Kidney (tissue), 14 donors: ENCODE data around the gene COA5. TPM values are rescaled to one million over a fixed set of nuclear protein-coding genes. Genes with fewer than 3 reads are reported as not detected.

Experiments used
- DNase-seq, 5 donors: peaks; one replicate each; pipeline ENCODE4 v3.0.0-alpha.2; 2013 to 2020
- FAIRE-seq: peaks from 2 replicates; lab custom pipeline; 2012; peaks lifted over from hg19 to GRCh38; lab: Jason Lieb, UNC
- H3K27ac ChIP-seq, 2 donors: one replicate each; pipeline ENCODE4 v1.7.0; 2013; ENCODE audit warnings: low read depth in 2 of 2, low read length in 2 of 2, inconsistent platforms in 1 of 2
- H3K27me3 ChIP-seq: one replicate; pipeline ENCODE4 v1.7.1; 2013; ENCODE audit warnings: low read length, inconsistent platforms; ENCODE audit not compliant: control insufficient read depth, insufficient read depth
- H3K36me3 ChIP-seq, 3 donors: one replicate each; pipeline versions ENCODE4 v1.7.0 to v1.7.1; 2013; ENCODE audit warnings: low read length in 3 of 3, control low read depth in 1 of 3, inconsistent platforms in 1 of 3; ENCODE audit not compliant: insufficient read depth in 3 of 3, control insufficient read depth in 2 of 3
- H3K4me1 ChIP-seq, 3 donors: one replicate each; pipeline versions ENCODE4 v1.7.0 to v1.7.1; 2013; ENCODE audit warnings: low read length in 3 of 3, inconsistent platforms in 1 of 3, low read depth in 1 of 3; ENCODE audit not compliant: control insufficient read depth in 2 of 3, insufficient read depth in 2 of 3
- H3K4me3 ChIP-seq, 3 donors: one replicate each; pipeline versions ENCODE4 v1.7.0 to v1.8.1; 2013; ENCODE audit warnings: low read length in 3 of 3, control low read depth in 1 of 3, inconsistent platforms in 1 of 3
- H3K9ac ChIP-seq, 3 donors: one replicate each; pipeline versions ENCODE4 v1.7.0 to v1.7.1; 2013; ENCODE audit warnings: low read length in 3 of 3, control low read depth in 1 of 3, inconsistent platforms in 1 of 3
- H3K9me3 ChIP-seq, 3 donors: one replicate each; pipeline versions ENCODE4 v1.7.0 to v1.7.1; 2013; ENCODE audit warnings: low read length in 3 of 3, control low read depth in 1 of 3, inconsistent platforms in 1 of 3; ENCODE audit not compliant: control insufficient read depth in 2 of 3, insufficient read depth in 1 of 3
- intact Hi-C: fragments of 100-400 bp; cut with DNase I; formaldehyde crosslinking; loops from one replicate; pipeline ENCODE4 v1.11.1; 2022
- polyA plus RNA-seq: library from polyadenylated mRNA; stranded (reverse); fragments of 350-450 nt; fragmentation: Illumina TruSeq; extraction: RNeasy Lipid Tissue Mini Kit (QIAGEN cat#74804); gene quantifications from one replicate; pipeline ENCODE4 v1.2.3, GENCODE V29; 2014; ENCODE audit warnings: low read depth, low replicate concordance; ENCODE audit not compliant: insufficient read depth
- total RNA-seq: library from RNA; stranded (reverse); fragmentation: NEBNext Ultra II Directional; extraction: Animal tissue kit (Norgen Biotek cat#: 25700); gene quantifications from one replicate; pipeline ENCODE4 v1.2.1, GENCODE V29; 2021
- TF ChIP-seq, protein P1 (sequence below): IDR thresholded peaks from 3 replicates; pipeline ENCODE4 v1.5.1; 2012; ENCODE audit warnings: mild to moderate bottlenecking, moderate library complexity, borderline replicate concordance; ENCODE audit not compliant: insufficient read depth; ENCODE audit errors: extremely low read depth
- donor health status: control.
- donor health status: control.
- donor health status: control.
- donor health status: control.
- donor health status: control.
- donor health status: DM: yes; HTN: yes; CAD: no.
- donor health status: Normal renal cell carcinoma (clear cell type).

COA5 gene
- total and polyA plus RNA-seq, 2 donors from 2014 or later = 38.0 to 85.8 TPM

- H3K27me3 ChIP-seq = no peaks in the 10 kb centered on the region
- H3K9me3 ChIP-seq = no peaks in the 10 kb centered on the region
- DNase-seq (no peak), FAIRE-seq (no peak)
- H3K4me3 ChIP-seq = no peak overlapping the region
- TF ChIP-seq, protein P1, sequence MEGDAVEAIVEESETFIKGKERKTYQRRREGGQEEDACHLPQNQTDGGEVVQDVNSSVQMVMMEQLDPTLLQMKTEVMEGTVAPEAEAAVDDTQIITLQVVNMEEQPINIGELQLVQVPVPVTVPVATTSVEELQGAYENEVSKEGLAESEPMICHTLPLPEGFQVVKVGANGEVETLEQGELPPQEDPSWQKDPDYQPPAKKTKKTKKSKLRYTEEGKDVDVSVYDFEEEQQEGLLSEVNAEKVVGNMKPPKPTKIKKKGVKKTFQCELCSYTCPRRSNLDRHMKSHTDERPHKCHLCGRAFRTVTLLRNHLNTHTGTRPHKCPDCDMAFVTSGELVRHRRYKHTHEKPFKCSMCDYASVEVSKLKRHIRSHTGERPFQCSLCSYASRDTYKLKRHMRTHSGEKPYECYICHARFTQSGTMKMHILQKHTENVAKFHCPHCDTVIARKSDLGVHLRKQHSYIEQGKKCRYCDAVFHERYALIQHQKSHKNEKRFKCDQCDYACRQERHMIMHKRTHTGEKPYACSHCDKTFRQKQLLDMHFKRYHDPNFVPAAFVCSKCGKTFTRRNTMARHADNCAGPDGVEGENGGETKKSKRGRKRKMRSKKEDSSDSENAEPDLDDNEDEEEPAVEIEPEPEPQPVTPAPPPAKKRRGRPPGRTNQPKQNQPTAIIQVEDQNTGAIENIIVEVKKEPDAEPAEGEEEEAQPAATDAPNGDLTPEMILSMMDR = no peak
- H3K4me1 ChIP-seq = no peaks in the 10 kb centered on the region
- no peak overlapping the region for H3K27ac ChIP-seq
- H3K36me3 ChIP-seq = peaks cover 0 to 27% (median 14%) of the 10 kb centered on the region in 3 donors
- H3K9ac ChIP-seq = no peak overlapping the region
- intact Hi-C loops = no loop called here
Observed at GRCh38 chr2:98554116-98554861, 54.0 kb downstream of the COA5 start.

GRCh38 chr2:98552499-98553179 is 55.7 kb downstream of the COA5 start:
- FAIRE-seq (no peak), DNase-seq (no peak)
- Histone ChIP-seq H3K27me3 (no peaks in the 10 kb centered on the region), H3K4me3 (no peak overlapping the region), H3K27ac (no peak overlapping the region), H3K9me3 (no peaks in the 10 kb centered on the region), H3K9ac (no peak overlapping the region), H3K36me3 (peaks cover 0 to 27% (median 16%) of the 10 kb centered on the region in 3 donors), H3K4me1 (no peaks in the 10 kb centered on the region)
- TF ChIP-seq, protein P1 = no peak
- intact Hi-C loops = no loop called here

DNA sequence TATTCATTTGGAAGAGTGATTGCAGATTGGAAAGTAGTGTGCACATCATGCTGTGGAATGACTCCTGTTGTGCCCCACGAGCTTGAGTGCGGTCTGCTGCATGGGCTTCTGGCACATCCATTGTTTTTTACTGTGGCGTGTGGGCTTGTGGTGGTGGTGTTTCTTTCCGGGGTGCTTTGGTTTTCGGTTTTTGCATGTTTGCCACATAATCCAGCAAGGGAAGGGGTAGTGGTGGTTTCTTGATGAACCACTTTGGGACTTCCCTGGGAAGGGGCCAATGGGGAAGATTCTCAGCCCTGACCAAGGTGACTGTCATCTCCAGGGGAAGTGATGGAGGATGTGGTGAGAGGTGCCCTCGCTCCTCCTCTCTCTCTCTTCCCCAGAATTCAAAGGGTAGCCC is 57.0 kb downstream of the COA5 start:
- DNase-seq = no peak
- H3K4me1 ChIP-seq = no peaks in the 10 kb centered on the region
- TF ChIP-seq, protein P1 = no peak
- peaks cover 0 to 30% (median 22%) of the 10 kb centered on the region in 3 donors for H3K36me3 ChIP-seq
- H3K4me3 ChIP-seq = no peak overlapping the region
- H3K9me3 ChIP-seq = no peaks in the 10 kb centered on the region
- H3K9ac ChIP-seq = no peak overlapping the region
- FAIRE-seq = no peak
- H3K27ac ChIP-seq = no peak overlapping the region
- no peaks in the 10 kb centered on the region for H3K27me3 ChIP-seq
- intact Hi-C loops = no loop called here
